Mesodermal cell (in vitro differentiated cells): Measurements from ENCODE around the gene ZNF678.
"Not testable (repeated sequence)": the region's sequence is repeated elsewhere in the genome, so short reads cannot be mapped to it uniquely, and the experiment has no call there.

ENCODE experiments used
- H3K27ac ChIP-seq: 2 replicates; pipeline ENCODE4 v1.7.0; 2013; ENCODE audit warnings: mild to moderate bottlenecking, low read depth, low read length, moderate library complexity; ENCODE audit not compliant: severe bottlenecking
- H3K36me3 ChIP-seq: 2 replicates; pipeline ENCODE4 v1.7.1; 2013; ENCODE audit warnings: mild to moderate bottlenecking, low read length, moderate library complexity; ENCODE audit not compliant: control insufficient read depth, insufficient read depth
- H3K4me1 ChIP-seq: one replicate; pipeline ENCODE4 v1.7.1; 2013; ENCODE audit warnings: mild to moderate bottlenecking, low read length; ENCODE audit not compliant: insufficient read depth, control insufficient read depth, poor library complexity, severe bottlenecking
- H3K4me3 ChIP-seq: 2 replicates; pipeline ENCODE4 v1.7.0; 2013; ENCODE audit warnings: low read length, control low read depth, mild to moderate bottlenecking; ENCODE audit not compliant: insufficient read depth, poor library complexity, severe bottlenecking; ENCODE audit errors: extremely low read depth
- H3K9me3 ChIP-seq: 2 replicates; pipeline ENCODE4 v1.7.1; 2013; ENCODE audit warnings: mild to moderate bottlenecking, low read length, moderate library complexity; ENCODE audit not compliant: control insufficient read depth
- WGBS, 2 experiments: methylation state at CpG; one replicate each; pipeline ENCODE4 v1.1.5; 2013; ENCODE audit warnings: missing lambda C conversion rate in 2 of 2; ENCODE audit not compliant: insufficient coverage in 2 of 2; 5-methylcytosine and 5-hydroxymethylcytosine counted together

ZNF678 gene

GRCh38 chr1:227543283-227544066, 19.9 kb upstream of the ZNF678 start:
- H3K36me3 ChIP-seq, result no peaks in the 10 kb centered on the region
- H3K9me3 ChIP-seq, result no peaks in the 10 kb centered on the region
- no peak overlapping the region for H3K4me3 ChIP-seq
- H3K27ac ChIP-seq, result no peak overlapping the region
- 93% methylated on average over 10 to 11 of the region's 14 CpGs for WGBS, 2 experiments
- H3K4me1 ChIP-seq, result no peaks in the 10 kb centered on the region

GRCh38 chr1:227544067-227545050, 19.0 kb upstream of the ZNF678 start:
- no peaks in the 10 kb centered on the region for H3K9me3 ChIP-seq
- H3K36me3 ChIP-seq, result no peaks in the 10 kb centered on the region
- no peak overlapping the region for H3K27ac ChIP-seq
- 95 to 96% methylated on average over 4 to 7 of the region's 9 CpGs for WGBS, 2 experiments
- H3K4me1 ChIP-seq, result no peaks in the 10 kb centered on the region
- H3K4me3 ChIP-seq, result no peak overlapping the region

- H3K4me3 ChIP-seq, result no peak overlapping the region
- H3K36me3 ChIP-seq, result no peaks in the 10 kb centered on the region
- H3K9me3 ChIP-seq, result no peaks in the 10 kb centered on the region
- H3K27ac ChIP-seq, result no peak overlapping the region
- no peaks in the 10 kb centered on the region for H3K4me1 ChIP-seq
- WGBS, 2 experiments, result 86 to 91% methylated on average over 4 of the region's 5 CpGs
These were observed 18.0 kb upstream of the ZNF678 start for GRCh38 chr1:227545361-227545760.

- Histone ChIP-seq H3K4me1 (no peaks in the 10 kb centered on the region), H3K27ac (no peak overlapping the region), H3K9me3 (no peaks in the 10 kb centered on the region), H3K4me3 (no peak overlapping the region), H3K36me3 (no peaks in the 10 kb centered on the region)
- 69% methylated on average over 5 of the region's 5 CpGs for WGBS, 2 experiments
These were observed 17.3 kb upstream of the ZNF678 start for GRCh38 chr1:227546059-227546458.

GRCh38 chr1:227546598-227547309, 16.6 kb upstream of the ZNF678 start:
- Histone ChIP-seq H3K27ac (no peak overlapping the region), H3K36me3 (no peaks in the 10 kb centered on the region), H3K9me3 (peaks cover 2% of the 10 kb centered on the region), H3K4me1 (no peaks in the 10 kb centered on the region), H3K4me3 (no peak overlapping the region)
- 80 to 97% methylated on average over 6 to 8 of the region's 8 CpGs for WGBS, 2 experiments

- H3K27ac ChIP-seq, result no peak overlapping the region
- 68 to 70% methylated on average over 5 to 6 of the region's 8 CpGs for WGBS, 2 experiments
- H3K9me3 ChIP-seq, result peaks cover 9% of the 10 kb centered on the region
- H3K4me3 ChIP-seq, result no peak overlapping the region
- H3K36me3 ChIP-seq, result no peaks in the 10 kb centered on the region
- H3K4me1 ChIP-seq, result no peaks in the 10 kb centered on the region
These were observed 15.8 kb upstream of the ZNF678 start for GRCh38 chr1:227547310-227548118.

GRCh38 chr1:227548119-227548397, 15.3 kb upstream of the ZNF678 start:
- H3K4me3 ChIP-seq, result no peak overlapping the region
- no peak overlapping the region for H3K27ac ChIP-seq
- no peaks in the 10 kb centered on the region for H3K36me3 ChIP-seq
- H3K4me1 ChIP-seq, result no peaks in the 10 kb centered on the region
- H3K9me3 ChIP-seq, result peaks cover 10% of the 10 kb centered on the region

- no peaks in the 10 kb centered on the region for H3K4me1 ChIP-seq
- no peak overlapping the region for H3K4me3 ChIP-seq
- H3K27ac ChIP-seq, result no peak overlapping the region
- H3K36me3 ChIP-seq, result no peaks in the 10 kb centered on the region
- WGBS, 2 experiments, result 22 to 43% methylated on average over 2 of the region's 3 CpGs
- H3K9me3 ChIP-seq, result peaks cover 10% of the 10 kb centered on the region
These were observed 14.9 kb upstream of the ZNF678 start for GRCh38 chr1:227548448-227548847.

- no peaks in the 10 kb centered on the region for H3K36me3 ChIP-seq
- no peak overlapping the region for H3K4me3 ChIP-seq
- H3K4me1 ChIP-seq, result no peaks in the 10 kb centered on the region
- peaks cover 10% of the 10 kb centered on the region for H3K9me3 ChIP-seq
- 85 to 90% methylated on average over 1 to 2 of the region's 2 CpGs for WGBS, 2 experiments
- H3K27ac ChIP-seq, result no peak overlapping the region
These were observed 13.5 kb upstream of the ZNF678 start for GRCh38 chr1:227549892-227550291.

GRCh38 chr1:227551881-227552280, 11.5 kb upstream of the ZNF678 start:
- not testable (repeated sequence) for H3K4me3 ChIP-seq, H3K27ac ChIP-seq, H3K36me3 ChIP-seq, H3K4me1 ChIP-seq, H3K9me3 ChIP-seq
- WGBS, 2 experiments, result no CpG with 5 or more reads among the region's 1 CpG
